GM12878 (cell line): ENCODE data around the gene TOLLIP. TPM values are rescaled to one million over a fixed set of nuclear protein-coding genes. Genes with fewer than 3 reads are reported as not detected.

ENCODE experiments used
- ATAC-seq: fragments of 200-7000 bp; cut with Tn5 transposase; 3 replicates; pipeline ENCODE4 v1.9.1; 2020; ENCODE audit warnings: mild to moderate bottlenecking, moderate library complexity
- BruUV-seq: library from RNA; stranded (reverse); fragments of 400-500 nt; replicated peaks from 2 replicates; lab custom pipeline; 2021; lab: Mats Ljungman, UMichigan
- CTCF ChIA-PET: fragments of 300-600 bp; sonication (Branson Sonifier 250); formaldehyde crosslinking; extraction: SDS; loops from one replicate; lab custom pipeline; 2021; ENCODE audit warnings: inconsistent platforms; lab: Yijun Ruan, JAX
- POLR2A ChIA-PET: fragments of 350-600 bp; formaldehyde crosslinking; extraction: SDS; loops from one replicate; lab custom pipeline; 2021; ENCODE audit warnings: inconsistent platforms; lab: Charles Lee
- RAD21 ChIA-PET: fragments of 300-600 bp; sonication (Branson Sonifier 250); formaldehyde crosslinking; loops from one replicate; lab custom pipeline; 2023; ENCODE audit warnings: antibody characterized with exemption; ENCODE audit not compliant: unreplicated experiment; lab: Charles Lee
- SMC1A ChIA-PET: fragments of 300-600 bp; sonication (Branson Sonifier 250); formaldehyde crosslinking; loops from one replicate; lab custom pipeline; 2023; ENCODE audit not compliant: unreplicated experiment, uncharacterized antibody; lab: Charles Lee
- DNase-seq: peaks from one replicate; pipeline ENCODE4 v3.0.0-alpha.2; 2011; ENCODE audit warnings: low read depth, low spot score
- FAIRE-seq: peaks from 3 replicates; lab custom pipeline; 2011; peaks lifted over from hg19 to GRCh38; lab: Jason Lieb, UNC
- H2AFZ ChIP-seq: 2 replicates; pipeline ENCODE4 v1.6.0; 2011; ENCODE audit warnings: low read depth, low read length, control low read depth; ENCODE audit not compliant: control insufficient read depth
- H3K27ac ChIP-seq: 2 replicates; pipeline ENCODE4 v1.5.1; 2011; ENCODE audit warnings: control low read depth; ENCODE audit not compliant: control insufficient read depth, insufficient read depth
- H3K27me3 ChIP-seq, 2 experiments: replicated peaks in 1 of 2; 2 replicates each; pipeline versions ENCODE4 v1.6.0 to v1.6.1; 2011; ENCODE audit warnings: low read length in 1 of 2; ENCODE audit not compliant: control insufficient read depth in 2 of 2, insufficient read depth in 2 of 2
- H3K36me3 ChIP-seq, 2 experiments: 2 replicates each; pipeline ENCODE4 v1.5.1; 2011; ENCODE audit warnings: low read length in 1 of 2; ENCODE audit not compliant: control insufficient read depth in 2 of 2, insufficient read depth in 2 of 2
- H3K4me1 ChIP-seq: 2 replicates; pipeline ENCODE4 v1.6.1; 2011; ENCODE audit warnings: mild to moderate bottlenecking, low read length, moderate library complexity, mixed read lengths; ENCODE audit not compliant: control insufficient read depth, insufficient read depth
- H3K4me2 ChIP-seq: 2 replicates; pipeline ENCODE4 v1.6.0; 2011; ENCODE audit warnings: control low read depth; ENCODE audit not compliant: control insufficient read depth, insufficient read depth
- H3K4me3 ChIP-seq: fragments of 200-600 bp; sonication (generic); 2 replicates; pipeline ENCODE4 v1.5.1; 2016
- H3K79me2 ChIP-seq: 2 replicates; pipeline ENCODE4 v1.6.0; 2011; ENCODE audit warnings: low read length; ENCODE audit not compliant: control insufficient read depth, insufficient read depth
- H3K9ac ChIP-seq: 2 replicates; pipeline ENCODE4 v1.8.0; 2011; ENCODE audit warnings: low read length, control low read depth, mixed read lengths; ENCODE audit not compliant: control insufficient read depth, insufficient read depth
- H3K9me3 ChIP-seq: replicated peaks from 3 replicates; pipeline ENCODE4 v1.5.1; 2011; ENCODE audit warnings: mild to moderate bottlenecking, low read length; ENCODE audit not compliant: control insufficient read depth, insufficient read depth
- H4K20me1 ChIP-seq: 2 replicates; pipeline ENCODE4 v1.6.0; 2011; ENCODE audit not compliant: control insufficient read depth, insufficient read depth
- CBFB ChIP-seq: IDR thresholded peaks from 2 replicates; pipeline ENCODE4 v1.6.1; 2016; ENCODE audit warnings: antibody characterized with exemption, low read depth
- CEBPB ChIP-seq, 2 experiments: fragments of 150-350 bp in 1 of 2; IDR thresholded peaks; 2 replicates each; pipeline ENCODE4 v1.6.1; 2012 to 2014; ENCODE audit warnings: low read depth in 2 of 2, low read length in 2 of 2, borderline replicate concordance in 1 of 2, inconsistent platforms in 1 of 2
- HCFC1 ChIP-seq: fragments of 150-350 bp; IDR thresholded peaks from 2 replicates; pipeline ENCODE4 v1.6.1; 2014; ENCODE audit warnings: low read length
- HDGF ChIP-seq: fragments of 450-650 bp; IDR thresholded peaks from 2 replicates; pipeline ENCODE4 v1.6.1; 2016; ENCODE audit warnings: antibody characterized with exemption
- IKZF2 ChIP-seq, 2 experiments: fragments of 450-650 bp; IDR thresholded peaks; 2 replicates each; pipeline ENCODE4 v1.6.1; 2017; ENCODE audit warnings: mild to moderate bottlenecking in 2 of 2, moderate library complexity in 2 of 2
- MTA2 ChIP-seq: fragments of 450-650 bp; IDR thresholded peaks from 2 replicates; pipeline ENCODE4 v1.6.1; 2016; ENCODE audit warnings: low read depth, mild to moderate bottlenecking, moderate library complexity
- MXI1 ChIP-seq: fragments of 150-350 bp; IDR thresholded peaks from 2 replicates; pipeline ENCODE4 v1.6.1; 2011; ENCODE audit warnings: low read depth, mild to moderate bottlenecking, inconsistent platforms, low read length, improper control_type of control experiment
- NFXL1 ChIP-seq: fragments of 450-650 bp; IDR thresholded peaks from 2 replicates; pipeline ENCODE4 v1.6.1; 2017; ENCODE audit warnings: antibody characterized with exemption, mild to moderate bottlenecking, borderline replicate concordance
- NR2F1 ChIP-seq: fragments of 450-650 bp; conservative IDR thresholded peaks from 2 replicates; pipeline ENCODE4 v1.6.1; 2017; ENCODE audit warnings: mild to moderate bottlenecking
- RAD51 ChIP-seq: fragments of 450-650 bp; IDR thresholded peaks from 2 replicates; pipeline ENCODE4 v1.6.1; 2016; ENCODE audit warnings: moderate library complexity, mild to moderate bottlenecking, inconsistent platforms
- TCF12 ChIP-seq: IDR thresholded peaks from 2 replicates; pipeline ENCODE4 v1.6.1; 2011; ENCODE audit warnings: low read depth, mild to moderate bottlenecking, low read length
- YBX1 ChIP-seq: fragments of 450-650 bp; IDR thresholded peaks from 2 replicates; pipeline ENCODE4 v1.6.1; 2016; ENCODE audit warnings: antibody characterized with exemption
- ZBED1 ChIP-seq: IDR thresholded peaks from 2 replicates; pipeline ENCODE4 v1.6.1; 2016; ENCODE audit warnings: borderline replicate concordance
- ZNF217 ChIP-seq: fragments of 450-650 bp; IDR thresholded peaks from 2 replicates; pipeline ENCODE4 v1.6.1; 2017; ENCODE audit warnings: antibody characterized with exemption, mild to moderate bottlenecking
- WGBS: methylation state at CpG from one replicate; pipeline ENCODE4 v1.1.6; 2016; ENCODE audit warnings: low lambda C conversion rate; ENCODE audit not compliant: insufficient replicate concordance, insufficient coverage; ENCODE audit errors: missing lambda C conversion rate; 5-methylcytosine and 5-hydroxymethylcytosine counted together
- in situ Hi-C: fragments of 300-500 bp; cut with MboI; formaldehyde crosslinking; loops from 9 replicates; pipeline ENCODE4 v1.14.3; 2018; ENCODE audit warnings: mixed read lengths
- intact Hi-C: fragments of 100-400 bp; cut with micrococcal nuclease; formaldehyde crosslinking; loops from one replicate; pipeline ENCODE4 v1.14.2; 2022; ENCODE audit not compliant: unreplicated experiment
- polyA plus RNA-seq, 11 experiments: library from polyadenylated mRNA; depleted of rRNA in 4 of 11; unstranded in 6 of 11; stranded (reverse) in 5 of 11; fragments of >200 nt; fragmentation: Nextera tagmentation in 4 of 11; fragmentation: Illumina TruSeq in 1 of 11; extraction: Ambion mirVana in 4 of 11; extraction: Trizol in 1 of 11; gene quantifications; 1 replicate in 1 of 11; 2 replicates in 10 of 11; pipeline versions ENCODE4 v1.2.1 to v1.2.3, GENCODE V29; 2011 to 2016; ENCODE audit warnings: inconsistent platforms in 2 of 11, missing spikeins in 2 of 11, low read depth in 1 of 11
- total RNA-seq, 4 experiments: library from RNA; depleted of rRNA in 3 of 4; stranded (reverse); fragments of >200 nt in 3 of 4; fragmentation: Illumina TruSeq in 1 of 4; extraction: Trizol in 1 of 4; gene quantifications; 2 replicates each; pipeline versions ENCODE4 v1.2.1 to v1.2.3, GENCODE V29; 2013 to 2021
- TF ChIP-seq, protein P1 (sequence below): fragments of 450-650 bp; IDR thresholded peaks from 2 replicates; pipeline ENCODE4 v1.6.1; 2018; ENCODE audit warnings: mild to moderate bottlenecking, low read depth, moderate library complexity; ENCODE audit not compliant: partially characterized antibody
- TF ChIP-seq, protein P2 (sequence below): IDR thresholded peaks from 2 replicates; pipeline ENCODE4 v1.6.1; 2011; ENCODE audit warnings: low read depth, mild to moderate bottlenecking, low read length, moderate library complexity, borderline replicate concordance; ENCODE audit errors: extremely low read depth
- TF ChIP-seq, protein P3 (sequence below): fragments of 450-650 bp; formaldehyde crosslinking; IDR thresholded peaks from 2 replicates; pipeline ENCODE4 v1.4.0; 2020; ENCODE audit warnings: mild to moderate bottlenecking, moderate library complexity

TOLLIP gene
- total and polyA plus RNA-seq, 10 of the 15 experiments (the other 5 are each of a cell fraction or from before 2014, with no cell fraction given), result 0.47 to 39.5 (median 21.6) TPM

DNA sequence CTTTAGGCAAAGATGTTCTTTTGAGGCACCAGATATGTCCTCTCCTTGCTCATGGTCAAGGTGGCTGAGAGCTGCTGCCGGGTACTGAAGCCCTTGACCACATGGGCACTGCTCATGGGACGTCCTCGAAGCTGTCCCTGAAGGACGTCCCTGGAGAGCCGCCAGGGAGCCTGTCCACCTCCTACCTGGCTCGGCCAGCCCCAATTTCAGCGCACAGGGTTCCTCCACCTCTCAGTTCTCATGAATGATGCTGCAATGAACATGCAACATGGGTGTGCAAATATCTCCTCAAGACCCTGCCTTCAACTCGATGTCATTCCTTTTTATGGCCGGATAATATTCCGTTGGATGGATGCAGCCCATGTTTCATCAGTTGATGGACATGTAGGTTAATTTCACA is 24.4 kb upstream of the TOLLIP start (continued):
- TF ChIP-seq MXI1 (no peak), ZNF217 (no peak), NR2F1 (no peak), HCFC1 (no peak), CBFB (no peak), CEBPB (IDR thresholded peaks at IDR 0.05; ENCODE audit: borderline replicate concordance in 1 of 2, low read depth in 2 of 2, low read length in 2 of 2) (no peak), RAD51 (no peak)
- TF ChIP-seq, protein P1, sequence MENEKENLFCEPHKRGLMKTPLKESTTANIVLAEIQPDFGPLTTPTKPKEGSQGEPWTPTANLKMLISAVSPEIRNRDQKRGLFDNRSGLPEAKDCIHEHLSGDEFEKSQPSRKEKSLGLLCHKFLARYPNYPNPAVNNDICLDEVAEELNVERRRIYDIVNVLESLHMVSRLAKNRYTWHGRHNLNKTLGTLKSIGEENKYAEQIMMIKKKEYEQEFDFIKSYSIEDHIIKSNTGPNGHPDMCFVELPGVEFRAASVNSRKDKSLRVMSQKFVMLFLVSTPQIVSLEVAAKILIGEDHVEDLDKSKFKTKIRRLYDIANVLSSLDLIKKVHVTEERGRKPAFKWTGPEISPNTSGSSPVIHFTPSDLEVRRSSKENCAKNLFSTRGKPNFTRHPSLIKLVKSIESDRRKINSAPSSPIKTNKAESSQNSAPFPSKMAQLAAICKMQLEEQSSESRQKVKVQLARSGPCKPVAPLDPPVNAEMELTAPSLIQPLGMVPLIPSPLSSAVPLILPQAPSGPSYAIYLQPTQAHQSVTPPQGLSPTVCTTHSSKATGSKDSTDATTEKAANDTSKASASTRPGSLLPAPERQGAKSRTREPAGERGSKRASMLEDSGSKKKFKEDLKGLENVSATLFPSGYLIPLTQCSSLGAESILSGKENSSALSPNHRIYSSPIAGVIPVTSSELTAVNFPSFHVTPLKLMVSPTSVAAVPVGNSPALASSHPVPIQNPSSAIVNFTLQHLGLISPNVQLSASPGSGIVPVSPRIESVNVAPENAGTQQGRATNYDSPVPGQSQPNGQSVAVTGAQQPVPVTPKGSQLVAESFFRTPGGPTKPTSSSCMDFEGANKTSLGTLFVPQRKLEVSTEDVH, result no peak
- TF ChIP-seq, protein P2, sequence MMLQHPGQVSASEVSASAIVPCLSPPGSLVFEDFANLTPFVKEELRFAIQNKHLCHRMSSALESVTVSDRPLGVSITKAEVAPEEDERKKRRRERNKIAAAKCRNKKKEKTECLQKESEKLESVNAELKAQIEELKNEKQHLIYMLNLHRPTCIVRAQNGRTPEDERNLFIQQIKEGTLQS, result no peak

DNA sequence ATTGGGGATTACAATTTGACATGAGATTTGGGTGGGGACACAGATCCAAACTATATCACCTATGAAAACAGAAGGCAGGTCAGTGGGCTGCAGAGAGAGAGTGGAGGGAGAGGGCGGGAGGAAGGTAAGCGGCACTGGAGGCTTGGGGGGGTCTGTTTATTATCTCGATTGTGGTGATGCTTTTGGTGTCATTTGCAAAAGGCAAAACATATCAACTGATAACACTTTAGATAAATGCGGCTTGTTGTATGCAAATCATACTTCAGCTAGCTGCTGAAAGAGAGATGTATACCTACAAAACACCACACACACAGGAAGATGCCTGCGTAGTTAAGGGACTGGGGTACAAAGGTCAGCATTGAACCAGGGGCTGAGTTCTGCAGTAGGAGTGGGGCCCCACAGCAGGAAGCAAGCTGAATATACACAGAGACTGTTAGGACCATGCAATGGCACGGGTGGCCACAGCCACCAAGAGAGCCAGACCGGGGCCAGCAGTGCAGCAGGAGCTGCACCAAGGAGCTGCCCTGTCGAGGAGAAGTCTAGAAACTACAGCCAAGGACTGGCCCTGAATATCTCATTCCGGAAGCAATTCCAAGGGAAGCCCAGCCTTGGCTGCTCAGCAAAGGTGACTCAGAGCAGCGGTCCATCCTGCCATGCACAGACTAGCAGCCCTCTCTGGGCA is 23.8 kb upstream of the TOLLIP start:
- DNase-seq (no peak), ATAC-seq (no peak), FAIRE-seq (no peak)
- no peaks in the 10 kb centered on the region for H3K79me2 ChIP-seq
- H2AFZ ChIP-seq, result no peak overlapping the region
- H3K27me3 ChIP-seq, result no peaks in the 10 kb centered on the region
- SMC1A ChIA-PET, result no interaction called here
- no peak overlapping the region for H3K4me3 ChIP-seq
- H3K9ac ChIP-seq, result no peak overlapping the region
- peaks cover 8% of the 10 kb centered on the region for H3K4me1 ChIP-seq
- no peaks in the 10 kb centered on the region for H3K36me3 ChIP-seq
- CTCF ChIA-PET, result no interaction called here
- intact Hi-C loops, result no loop called here
- RAD21 ChIA-PET, result no interaction called here
- no peaks in the 10 kb centered on the region for H4K20me1 ChIP-seq
- no TSS peak for BruUV-seq
- H3K27ac ChIP-seq, result no peak overlapping the region
- POLR2A ChIA-PET, result no interaction called here
- no peaks in the 10 kb centered on the region; the same call in 2 of the 3 replicates for H3K9me3 ChIP-seq
- no peak overlapping the region for H3K4me2 ChIP-seq
- no peak for TF ChIP-seq IKZF2 (IDR thresholded peaks at IDR 0.05)
- TF ChIP-seq HDGF, result no peak
- no peak for TF ChIP-seq ZBED1
- TF ChIP-seq, protein P3, sequence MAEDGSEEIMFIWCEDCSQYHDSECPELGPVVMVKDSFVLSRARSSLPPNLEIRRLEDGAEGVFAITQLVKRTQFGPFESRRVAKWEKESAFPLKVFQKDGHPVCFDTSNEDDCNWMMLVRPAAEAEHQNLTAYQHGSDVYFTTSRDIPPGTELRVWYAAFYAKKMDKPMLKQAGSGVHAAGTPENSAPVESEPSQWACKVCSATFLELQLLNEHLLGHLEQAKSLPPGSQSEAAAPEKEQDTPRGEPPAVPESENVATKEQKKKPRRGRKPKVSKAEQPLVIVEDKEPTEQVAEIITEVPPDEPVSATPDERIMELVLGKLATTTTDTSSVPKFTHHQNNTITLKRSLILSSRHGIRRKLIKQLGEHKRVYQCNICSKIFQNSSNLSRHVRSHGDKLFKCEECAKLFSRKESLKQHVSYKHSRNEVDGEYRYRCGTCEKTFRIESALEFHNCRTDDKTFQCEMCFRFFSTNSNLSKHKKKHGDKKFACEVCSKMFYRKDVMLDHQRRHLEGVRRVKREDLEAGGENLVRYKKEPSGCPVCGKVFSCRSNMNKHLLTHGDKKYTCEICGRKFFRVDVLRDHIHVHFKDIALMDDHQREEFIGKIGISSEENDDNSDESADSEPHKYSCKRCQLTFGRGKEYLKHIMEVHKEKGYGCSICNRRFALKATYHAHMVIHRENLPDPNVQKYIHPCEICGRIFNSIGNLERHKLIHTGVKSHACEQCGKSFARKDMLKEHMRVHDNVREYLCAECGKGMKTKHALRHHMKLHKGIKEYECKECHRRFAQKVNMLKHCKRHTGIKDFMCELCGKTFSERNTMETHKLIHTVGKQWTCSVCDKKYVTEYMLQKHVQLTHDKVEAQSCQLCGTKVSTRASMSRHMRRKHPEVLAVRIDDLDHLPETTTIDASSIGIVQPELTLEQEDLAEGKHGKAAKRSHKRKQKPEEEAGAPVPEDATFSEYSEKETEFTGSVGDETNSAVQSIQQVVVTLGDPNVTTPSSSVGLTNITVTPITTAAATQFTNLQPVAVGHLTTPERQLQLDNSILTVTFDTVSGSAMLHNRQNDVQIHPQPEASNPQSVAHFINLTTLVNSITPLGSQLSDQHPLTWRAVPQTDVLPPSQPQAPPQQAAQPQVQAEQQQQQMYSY (CRISPR knock-in tag), result no peak
- TF ChIP-seq TCF12, result no peak
- no peak for TF ChIP-seq NFXL1
- no peak for TF ChIP-seq YBX1
- no peak for TF ChIP-seq MTA2
- 57% methylated on average over 10 of the region's 10 CpGs for WGBS
- in situ Hi-C loops, result no loop called here
